Fibroblast of skin of right quadriceps (primary cell): ENCODE measurements around the gene KCTD14.
A peak's percentile ranks its signal among the peaks of the same experiment; 100 is the strongest.
"Not testable (repeated sequence)": the region's sequence is repeated elsewhere in the genome, so short reads cannot be mapped to it uniquely, and the experiment has no call there.

Source experiments
- DNase-seq: peaks from one replicate; pipeline ENCODE4 v3.0.0-alpha.2; 2013

KCTD14 gene

DNA sequence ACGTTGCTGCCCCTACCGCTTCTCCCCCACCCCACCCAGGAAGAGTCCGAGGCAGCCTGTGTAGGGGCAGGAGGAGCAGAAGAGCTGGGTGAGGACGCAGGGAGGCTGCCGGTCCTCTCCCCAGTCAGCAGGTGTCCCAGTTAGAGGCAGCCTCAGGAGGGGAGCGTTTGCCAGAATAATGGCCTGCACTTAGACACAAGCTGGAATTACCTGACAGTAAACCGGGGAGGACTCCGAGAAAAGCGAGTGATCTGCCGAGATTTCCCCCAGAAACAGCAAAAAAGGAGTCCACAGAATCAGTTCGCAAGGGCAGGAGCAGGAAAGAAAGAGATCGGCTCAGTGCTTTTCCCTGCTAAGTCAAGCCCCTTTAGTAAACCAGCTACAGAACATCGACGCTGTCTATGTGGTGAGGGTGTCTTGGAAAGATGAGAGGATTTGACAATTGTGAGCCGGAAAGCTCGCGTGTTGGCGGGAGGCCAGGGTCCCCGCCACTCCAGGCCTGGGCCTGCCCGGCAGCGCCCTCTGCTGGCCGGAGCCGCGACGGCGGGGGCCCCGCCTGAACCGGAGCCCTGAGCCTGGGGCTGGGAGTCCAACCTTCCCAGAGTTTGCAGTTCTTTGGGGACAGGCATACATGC lies 22.9 kb upstream of the KCTD14 start:
- DNase-seq, result peak; percentile 65

- DNase-seq, result no peak
Measured at GRCh38 chr11:78044706-78045105, 21.6 kb upstream of the KCTD14 start.

GRCh38 chr11:78041843-78042440 lies 18.9 kb upstream of the KCTD14 start:
- no peak for DNase-seq

GRCh38 chr11:78041380-78041719 lies 18.3 kb upstream of the KCTD14 start:
- DNase-seq, result not testable (repeated sequence)

DNA sequence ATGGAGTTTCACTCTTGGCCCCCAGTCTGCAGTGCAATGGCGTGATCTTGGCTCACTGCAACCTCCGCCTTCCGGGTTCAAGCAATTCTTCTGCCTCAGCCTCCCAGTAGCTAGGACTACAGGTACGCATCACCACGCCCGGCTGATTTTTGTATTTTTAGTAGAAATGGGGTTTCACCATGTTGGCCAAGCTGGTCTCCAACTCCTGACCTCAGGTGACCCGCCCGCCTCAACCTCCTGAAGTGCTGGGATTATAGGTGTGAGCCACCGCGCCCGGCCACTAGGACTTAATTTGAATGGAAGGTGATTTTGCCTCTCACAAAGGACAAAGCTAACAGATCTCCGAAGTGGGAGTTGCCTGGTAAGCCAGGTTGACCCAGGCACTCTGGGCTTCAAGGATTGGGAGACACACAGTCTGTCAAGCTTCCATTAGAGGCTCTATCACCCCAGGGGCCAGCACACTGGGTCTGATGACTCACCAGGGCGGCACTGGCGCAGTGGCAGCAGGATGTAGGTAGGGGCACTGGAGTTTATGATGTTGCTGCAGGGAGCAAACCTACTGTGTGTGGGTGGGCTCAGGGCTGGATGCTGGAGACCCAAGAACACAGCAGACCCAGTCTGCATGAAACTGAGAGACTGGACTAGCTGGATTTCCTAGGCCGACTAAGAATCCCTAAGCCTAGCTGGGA lies 17.8 kb upstream of the KCTD14 start:
- DNase-seq, result peak; percentile 32

DNA sequence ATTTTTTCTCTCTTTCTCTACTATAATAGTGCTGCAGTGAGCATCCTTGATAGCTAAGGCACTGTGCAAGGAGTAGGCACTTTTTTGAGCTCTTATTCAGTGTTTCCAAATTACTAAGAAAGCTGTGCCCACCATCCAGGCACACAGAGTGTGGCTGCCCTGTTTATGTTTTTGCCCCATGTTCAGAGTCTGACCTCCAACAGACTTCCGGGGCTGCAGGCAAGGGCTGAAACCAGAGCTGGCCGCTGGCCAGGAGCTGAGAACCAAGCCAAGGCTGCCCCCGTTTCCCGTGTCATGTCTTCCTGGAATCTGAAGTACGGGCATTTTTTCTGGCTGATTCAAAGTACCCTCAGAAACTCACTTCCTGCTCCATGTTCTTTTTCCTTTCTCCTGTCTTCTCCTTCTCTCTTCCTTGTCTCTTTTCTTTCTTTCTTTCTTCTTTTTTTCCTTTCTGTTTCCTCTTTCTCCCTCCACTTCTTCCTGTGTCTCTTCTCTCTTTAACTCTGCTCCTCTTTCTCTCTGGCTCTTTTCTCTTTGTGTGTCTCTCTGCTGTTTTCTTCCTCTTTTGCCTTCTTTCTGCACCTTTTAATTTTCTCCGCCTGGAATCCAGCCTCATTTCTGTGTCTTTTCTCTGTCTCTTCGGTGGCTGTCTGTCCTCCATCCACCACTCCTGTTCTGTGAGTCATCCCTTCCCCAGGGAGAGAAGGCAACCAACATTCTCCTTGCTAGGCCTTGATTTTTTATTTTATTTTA lies 17.0 kb upstream of the KCTD14 start:
- peak; percentile 91 for DNase-seq

- DNase-seq, result no peak
Measured at GRCh38 chr11:78039391-78039918, 16.4 kb upstream of the KCTD14 start.

DNA sequence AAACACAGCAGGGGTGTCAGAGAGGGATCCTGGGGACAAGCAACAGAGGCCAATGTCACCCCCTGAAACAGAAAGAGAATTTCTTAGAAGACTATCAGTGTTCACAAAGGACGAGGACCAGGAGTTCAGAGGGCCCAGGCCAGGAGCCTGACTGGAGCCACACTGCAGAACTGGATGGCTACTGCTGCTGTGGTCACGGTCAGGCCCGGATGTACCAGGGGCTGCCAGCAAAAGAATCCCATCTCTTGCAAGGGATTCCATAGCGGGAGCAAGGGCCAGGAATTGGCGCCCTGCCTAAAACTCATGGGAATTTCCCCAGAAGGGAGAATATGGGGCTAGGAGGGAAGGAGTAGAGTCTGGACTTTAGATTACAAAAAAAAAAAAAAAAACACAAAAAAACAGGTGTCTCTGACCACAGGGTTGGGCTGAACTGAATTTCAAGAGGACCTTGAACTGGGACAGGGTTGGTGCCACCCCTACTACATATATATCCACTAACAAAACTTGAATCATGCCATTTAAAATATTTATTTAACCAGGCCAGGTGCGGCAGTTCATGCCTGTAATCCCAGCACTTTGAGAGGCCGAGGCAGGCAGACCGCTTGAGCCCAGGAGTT lies 15.7 kb upstream of the KCTD14 start:
- DNase-seq, result no peak

- no peak for DNase-seq
Measured at GRCh38 chr11:78037825-78038620, 14.9 kb upstream of the KCTD14 start.

- DNase-seq, result no peak
Measured at GRCh38 chr11:78037056-78037455, 14.0 kb upstream of the KCTD14 start.

DNA sequence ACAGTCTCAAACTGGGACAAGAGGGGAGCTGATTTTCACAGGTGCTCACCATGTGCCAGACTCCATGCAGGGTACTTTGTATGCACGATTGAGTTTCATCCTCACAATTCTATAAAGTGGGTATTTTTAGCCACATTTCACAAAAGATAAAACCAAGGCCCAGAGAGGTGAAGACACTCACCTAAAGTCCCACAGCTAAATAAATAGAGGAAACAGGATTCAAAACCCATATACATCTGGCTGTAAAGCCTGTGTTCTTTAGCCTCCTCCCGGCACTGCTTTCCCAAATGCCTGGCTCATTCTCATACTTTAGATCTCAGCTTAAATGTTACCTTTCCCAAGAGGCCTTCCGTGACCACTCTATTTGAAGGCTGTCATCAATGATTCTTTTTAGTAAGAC lies 13.2 kb upstream of the KCTD14 start:
- no peak for DNase-seq

DNA sequence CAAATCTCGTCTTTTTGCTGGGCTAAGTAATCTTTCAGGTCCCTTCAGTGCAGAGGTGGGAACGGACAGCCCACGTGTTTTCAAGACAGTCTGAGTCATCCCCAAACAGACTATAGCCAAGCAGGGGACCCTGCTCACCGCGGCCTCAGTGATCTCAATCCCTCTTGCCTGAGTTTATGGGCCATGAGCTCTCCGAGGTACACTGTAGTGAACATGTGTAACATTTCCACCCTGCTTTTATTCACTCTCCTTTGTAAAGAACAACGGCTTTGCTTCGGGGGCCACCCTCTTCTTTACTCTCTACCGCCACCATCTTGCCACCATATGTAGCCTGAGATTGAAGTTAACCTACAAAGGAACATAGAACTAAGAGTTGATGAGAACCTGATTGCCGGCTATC lies 11.5 kb upstream of the KCTD14 start:
- DNase-seq, result no peak

- no peak for DNase-seq
Measured at GRCh38 chr11:78033040-78033439, 10.0 kb upstream of the KCTD14 start.

DNA sequence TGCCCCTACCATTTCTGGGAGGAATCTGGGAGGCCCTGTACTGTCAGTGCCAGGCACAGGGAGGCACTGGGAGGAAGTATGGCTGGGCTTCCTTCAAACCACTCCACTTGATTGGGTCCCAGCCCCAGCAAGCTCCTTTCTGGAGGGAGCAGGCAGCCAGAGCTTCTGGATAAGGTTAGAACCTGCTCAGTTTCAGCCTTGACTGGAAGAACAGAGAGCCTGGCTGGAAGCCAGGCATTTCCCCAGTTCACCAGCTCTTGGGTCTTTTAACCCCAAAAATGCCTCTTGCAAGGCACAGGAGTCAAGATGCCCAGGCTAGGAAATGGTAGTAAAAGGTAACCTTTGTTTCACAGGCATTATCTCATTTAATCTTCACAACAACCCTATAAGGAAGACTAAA lies 9.0 kb upstream of the KCTD14 start:
- no peak for DNase-seq

DNA sequence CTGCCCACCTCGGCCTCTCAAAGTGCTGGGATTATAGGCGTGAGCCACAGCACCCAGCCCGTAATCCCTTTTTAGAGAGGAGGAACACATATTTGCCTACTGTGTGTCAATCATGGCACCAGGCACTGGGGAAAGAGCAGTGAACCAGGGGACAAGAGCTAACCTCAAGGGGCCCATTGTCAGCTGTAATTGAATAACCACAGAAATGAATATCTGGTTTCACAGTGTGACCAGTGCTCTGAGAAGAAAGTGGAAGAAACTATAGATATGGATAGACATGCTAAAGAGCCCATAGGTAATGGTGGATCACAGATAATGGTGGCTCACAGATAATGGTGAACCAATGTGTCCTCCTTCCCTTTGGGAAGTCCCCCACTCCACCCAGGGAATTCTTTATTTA lies 8.6 kb upstream of the KCTD14 start:
- no peak for DNase-seq

- DNase-seq, result peak; percentile 59
Measured at GRCh38 chr11:78030429-78031325, 7.6 kb upstream of the KCTD14 start.

GRCh38 chr11:78028423-78028822 lies 5.3 kb upstream of the KCTD14 start:
- not testable (repeated sequence) for DNase-seq

- DNase-seq, result no peak
Measured at GRCh38 chr11:78027759-78028158, 4.7 kb upstream of the KCTD14 start.

DNA sequence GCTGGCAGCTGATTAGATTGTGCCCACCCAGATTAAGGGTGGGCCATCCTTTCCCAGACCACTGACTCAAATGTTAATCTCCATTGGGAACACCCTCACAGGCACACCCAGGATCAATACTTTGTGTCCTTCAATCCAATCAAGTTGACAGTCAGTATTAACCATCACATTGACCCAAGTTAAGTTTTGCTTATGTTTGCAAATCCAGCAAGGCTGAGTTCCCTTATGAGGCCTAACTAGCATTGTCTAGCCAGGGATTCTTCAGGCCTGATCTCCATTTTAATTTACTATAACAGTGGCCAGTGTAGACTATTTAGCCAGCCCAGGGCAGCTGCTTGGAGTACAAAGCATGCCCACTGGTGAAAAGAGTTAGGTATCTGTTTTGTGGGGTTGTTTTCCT lies 2.3 kb upstream of the KCTD14 start:
- DNase-seq, result no peak

GRCh38 chr11:78023426-78023825 lies 350 bp upstream of the KCTD14 start:
- DNase-seq, result no peak

- DNase-seq, result no peak
Measured at GRCh38 chr11:78021611-78022010, 1.5 kb downstream of the KCTD14 start.
